ENCODE results near the gene DKKL1.

DNA sequence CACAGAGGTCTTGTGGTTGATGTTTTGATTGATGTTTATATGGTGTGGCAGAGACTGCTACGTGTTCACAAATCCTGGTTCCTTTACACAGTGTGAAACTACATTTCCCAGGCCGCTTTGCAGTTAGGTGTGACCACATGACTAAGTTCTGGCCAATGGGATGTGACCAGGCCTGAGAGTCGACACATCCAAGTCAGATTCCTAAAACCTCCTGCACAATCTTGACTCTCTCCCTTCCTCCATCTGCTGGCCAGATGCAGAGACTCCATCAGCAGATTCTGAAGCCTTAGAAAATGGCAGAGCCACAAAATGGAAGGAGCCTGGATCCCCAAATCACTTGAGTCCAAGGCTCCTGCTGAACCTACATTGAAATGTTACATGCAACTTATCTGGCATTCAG is 15.8 kb upstream of the DKKL1 start:
- no peak for TF ChIP-seq REST (IDR thresholded peaks at IDR 0.05; ENCODE audit: borderline replicate concordance)
- TF ChIP-seq EZH2 (IDR thresholded peaks at IDR 0.05; ENCODE audit: borderline replicate concordance, insufficient read depth, low read length, poor library complexity, severe bottlenecking) = no peak
- no peak for TF ChIP-seq TAF1 (IDR thresholded peaks at IDR 0.05; ENCODE audit: low read depth)
- peak; percentile 47 for TF ChIP-seq CTCF (IDR thresholded peaks at IDR 0.05; ENCODE audit: poor library complexity, severe bottlenecking)
